22Rv1 (cell line): ENCODE measurements around the gene LRRC56.
"Not testable (repeated sequence)": the region's sequence is repeated elsewhere in the genome, so short reads cannot be mapped to it uniquely, and the experiment has no call there.

ENCODE experiments used
- H3K27ac ChIP-seq: fragments of 450-650 bp; 2 replicates; pipeline ENCODE4 v1.5.1; 2017
- ZFX ChIP-seq: fragments of 450-650 bp; IDR thresholded peaks from 2 replicates; pipeline ENCODE4 v1.6.1; 2017; ENCODE audit warnings: antibody characterized with exemption, borderline replicate concordance
- TF ChIP-seq, protein P1 (sequence below): fragments of 450-650 bp; IDR thresholded peaks from 2 replicates; pipeline ENCODE4 v1.5.1; 2017; ENCODE audit warnings: mild to moderate bottlenecking

Gene LRRC56

DNA sequence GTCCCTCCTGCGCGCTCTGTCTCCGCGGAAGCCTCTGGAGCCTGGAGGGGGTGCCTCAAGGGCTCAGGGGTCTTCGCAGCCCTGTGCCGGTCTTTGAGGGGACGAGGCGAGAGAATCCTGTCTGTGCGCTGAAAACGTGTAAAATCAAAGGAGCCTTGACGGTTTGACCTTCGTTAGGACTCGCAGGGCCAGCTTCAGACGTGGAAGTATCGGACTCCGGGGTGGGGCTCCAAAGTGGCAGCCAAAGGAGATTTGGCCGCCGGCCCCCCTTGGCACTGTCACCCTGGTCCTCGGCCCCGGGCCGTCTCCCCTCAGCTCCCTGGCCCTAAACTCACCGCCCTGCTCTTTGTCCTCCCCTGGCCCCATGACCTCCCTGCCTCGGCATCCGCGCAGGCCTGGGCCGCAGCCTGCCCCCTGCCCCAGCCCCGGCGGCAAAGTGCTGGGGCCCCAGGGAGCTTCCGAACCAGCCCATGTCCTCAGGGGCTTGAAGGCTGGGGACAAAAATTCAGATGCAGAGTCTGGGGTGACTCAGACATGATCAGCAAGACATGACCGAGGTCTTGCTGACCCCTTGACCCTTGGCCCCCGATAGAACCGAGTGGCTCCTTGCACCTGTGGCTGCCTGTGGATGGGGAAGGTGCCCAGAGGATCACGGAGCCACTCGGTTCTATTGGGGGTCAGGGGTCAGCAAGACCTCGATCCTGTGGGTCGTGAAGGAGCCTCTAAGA, 32.0 kb downstream of the LRRC56 start:
- H3K27ac ChIP-seq = peak overlapping the region; percentile 98
- TF ChIP-seq, protein P1, sequence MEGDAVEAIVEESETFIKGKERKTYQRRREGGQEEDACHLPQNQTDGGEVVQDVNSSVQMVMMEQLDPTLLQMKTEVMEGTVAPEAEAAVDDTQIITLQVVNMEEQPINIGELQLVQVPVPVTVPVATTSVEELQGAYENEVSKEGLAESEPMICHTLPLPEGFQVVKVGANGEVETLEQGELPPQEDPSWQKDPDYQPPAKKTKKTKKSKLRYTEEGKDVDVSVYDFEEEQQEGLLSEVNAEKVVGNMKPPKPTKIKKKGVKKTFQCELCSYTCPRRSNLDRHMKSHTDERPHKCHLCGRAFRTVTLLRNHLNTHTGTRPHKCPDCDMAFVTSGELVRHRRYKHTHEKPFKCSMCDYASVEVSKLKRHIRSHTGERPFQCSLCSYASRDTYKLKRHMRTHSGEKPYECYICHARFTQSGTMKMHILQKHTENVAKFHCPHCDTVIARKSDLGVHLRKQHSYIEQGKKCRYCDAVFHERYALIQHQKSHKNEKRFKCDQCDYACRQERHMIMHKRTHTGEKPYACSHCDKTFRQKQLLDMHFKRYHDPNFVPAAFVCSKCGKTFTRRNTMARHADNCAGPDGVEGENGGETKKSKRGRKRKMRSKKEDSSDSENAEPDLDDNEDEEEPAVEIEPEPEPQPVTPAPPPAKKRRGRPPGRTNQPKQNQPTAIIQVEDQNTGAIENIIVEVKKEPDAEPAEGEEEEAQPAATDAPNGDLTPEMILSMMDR = no peak
- TF ChIP-seq ZFX = no peak

DNA sequence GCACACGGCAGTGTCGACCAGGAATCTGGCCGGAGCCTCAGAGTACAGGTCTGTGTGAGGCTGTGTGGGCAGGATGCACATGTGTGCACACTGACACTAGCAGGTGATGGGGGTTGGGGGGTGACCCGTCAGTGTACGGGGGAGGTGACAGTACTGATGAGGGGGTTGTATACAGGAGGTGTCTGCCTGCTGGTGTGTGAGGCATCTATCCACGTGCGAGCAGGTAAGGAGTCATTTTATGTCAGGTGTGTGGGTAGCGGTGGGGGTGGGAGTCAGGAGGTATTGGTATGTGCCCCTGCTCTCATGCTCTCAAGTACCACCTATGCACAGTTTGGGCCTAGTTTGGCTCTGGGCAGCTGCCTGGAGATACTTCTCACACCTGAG, 34.5 kb downstream of the LRRC56 start:
- no peak overlapping the region for H3K27ac ChIP-seq
- no peak for TF ChIP-seq ZFX
- TF ChIP-seq, protein P1 = no peak

DNA sequence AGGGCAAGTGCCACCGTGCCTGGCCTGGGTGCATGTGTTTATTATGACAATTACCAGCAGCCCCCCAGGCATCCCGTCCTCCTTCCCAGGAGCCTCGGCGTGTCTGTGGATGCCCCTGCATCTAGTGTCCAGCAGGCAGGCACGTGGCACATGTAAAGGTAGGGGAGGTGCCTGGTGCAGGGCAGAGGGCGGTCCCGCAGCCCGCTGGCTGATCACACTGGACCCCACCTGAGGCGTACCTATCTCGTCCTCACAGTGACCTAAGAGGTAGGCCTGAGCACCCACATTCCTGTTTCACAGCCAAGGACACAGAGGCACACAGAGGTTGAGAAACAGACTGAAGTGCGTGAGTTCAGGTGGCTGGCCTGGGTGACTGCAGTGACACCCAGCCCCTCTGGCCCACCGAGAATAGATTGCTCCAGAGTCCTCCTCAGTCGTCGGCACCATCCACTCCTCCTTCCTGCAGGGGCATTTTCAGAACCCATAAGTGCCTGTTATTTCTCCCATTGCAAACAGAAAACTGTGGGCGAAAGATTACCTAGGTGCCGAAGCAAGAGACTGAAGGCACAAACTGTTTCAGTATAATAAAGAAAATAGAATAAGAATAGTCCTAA, 35.9 kb downstream of the LRRC56 start:
- H3K27ac ChIP-seq = no peak overlapping the region
- TF ChIP-seq, protein P1 = no peak
- no peak for TF ChIP-seq ZFX

DNA sequence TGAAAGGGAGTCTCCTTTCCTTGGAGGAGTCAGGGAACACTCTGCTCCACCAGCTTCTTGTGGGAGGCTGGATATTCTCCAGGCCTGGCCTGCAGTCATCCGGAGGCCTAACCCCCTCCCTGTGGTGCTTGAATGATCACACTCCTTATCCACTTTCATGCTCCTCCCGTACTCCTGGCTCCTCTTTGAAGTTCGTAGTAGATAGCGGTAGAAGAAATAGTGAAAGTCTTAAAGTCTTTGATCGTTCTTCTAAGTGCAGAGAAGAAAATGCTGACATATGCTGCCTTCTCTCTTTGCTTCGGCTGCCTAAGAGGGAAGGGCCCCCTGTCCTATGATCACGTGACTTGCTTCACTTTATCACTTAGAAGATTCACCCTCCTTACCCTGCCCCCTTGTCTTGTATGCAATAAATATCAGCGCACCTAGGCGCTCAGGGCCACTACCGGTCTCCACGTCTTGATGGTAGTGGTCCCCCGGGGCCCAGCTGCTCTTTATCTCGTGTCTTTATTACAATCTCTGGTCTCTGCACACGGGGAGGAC, 36.8 kb downstream of the LRRC56 start:
- not testable (repeated sequence) for H3K27ac ChIP-seq

DNA sequence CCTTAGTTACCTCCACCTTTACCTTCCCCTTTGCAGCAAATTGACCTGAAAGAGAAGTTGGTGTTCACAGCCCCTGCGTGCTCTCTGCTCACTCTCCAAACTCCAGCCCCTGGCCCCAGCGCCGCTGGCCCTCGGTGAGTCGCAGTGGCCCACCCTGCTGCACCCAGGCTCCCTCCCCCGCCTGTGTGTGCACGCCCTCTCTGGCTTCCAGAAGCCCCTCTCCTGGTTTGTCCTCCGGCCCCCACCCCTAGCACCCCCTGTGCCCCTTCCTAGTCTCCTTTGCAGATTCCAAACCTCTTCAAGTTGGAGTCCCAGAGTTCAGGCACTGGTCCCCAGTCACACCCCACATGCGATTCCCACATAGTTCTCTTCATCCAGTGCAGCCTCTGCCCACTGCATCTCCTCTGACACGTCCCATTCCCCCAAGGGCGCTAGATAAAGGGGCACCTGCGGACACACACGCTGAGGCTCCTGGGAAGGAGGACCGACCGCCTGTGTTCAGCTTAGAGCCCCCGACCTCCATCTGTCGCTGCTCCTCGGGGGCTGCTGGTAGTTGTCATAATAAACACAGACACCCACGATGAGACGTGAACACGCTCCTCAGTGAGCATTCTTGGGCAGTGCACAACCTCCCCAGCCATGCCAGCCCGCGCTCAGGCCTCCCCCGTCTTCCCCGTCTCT, 37.4 kb downstream of the LRRC56 start:
- TF ChIP-seq, protein P1 = no peak
- no peak for TF ChIP-seq ZFX
- peak overlapping the region; percentile 91 for H3K27ac ChIP-seq

DNA sequence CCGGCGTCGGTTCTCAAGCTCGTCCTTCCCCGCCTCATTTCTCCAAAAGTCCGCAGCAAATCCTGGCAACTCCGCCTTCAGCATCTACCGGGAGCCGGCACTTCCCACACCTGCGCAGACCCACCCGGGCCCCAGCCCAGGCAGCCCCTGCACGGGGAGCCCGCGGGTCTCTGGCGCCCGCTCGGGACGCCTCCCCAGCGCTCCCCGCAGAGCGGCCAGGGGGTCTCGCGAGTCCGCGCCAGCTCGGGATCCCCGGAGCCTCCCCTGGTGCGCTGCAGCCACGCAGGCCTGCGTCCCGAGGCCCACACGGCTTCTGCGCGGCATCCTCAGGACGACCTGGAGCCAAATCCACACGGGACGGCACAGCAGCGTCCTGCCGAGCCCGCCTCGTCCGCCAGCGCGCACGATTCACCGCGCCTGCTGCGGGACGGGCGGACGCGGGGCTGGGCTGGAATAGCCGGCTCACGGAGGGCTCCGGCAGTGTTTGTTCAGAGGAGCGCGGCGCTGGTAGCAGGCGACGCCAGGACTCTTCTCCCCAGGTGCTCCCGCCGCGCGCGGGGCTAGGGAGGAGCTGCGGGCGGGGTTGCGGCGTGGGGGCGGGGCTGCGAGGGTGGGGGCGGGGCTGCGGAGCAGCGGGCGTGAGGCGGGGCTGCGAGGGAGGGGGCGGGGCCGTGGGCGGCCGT, 38.1 kb downstream of the LRRC56 start:
- peak overlapping the region; percentile 91 for H3K27ac ChIP-seq
- TF ChIP-seq, protein P1 = no peak
- no peak for TF ChIP-seq ZFX

DNA sequence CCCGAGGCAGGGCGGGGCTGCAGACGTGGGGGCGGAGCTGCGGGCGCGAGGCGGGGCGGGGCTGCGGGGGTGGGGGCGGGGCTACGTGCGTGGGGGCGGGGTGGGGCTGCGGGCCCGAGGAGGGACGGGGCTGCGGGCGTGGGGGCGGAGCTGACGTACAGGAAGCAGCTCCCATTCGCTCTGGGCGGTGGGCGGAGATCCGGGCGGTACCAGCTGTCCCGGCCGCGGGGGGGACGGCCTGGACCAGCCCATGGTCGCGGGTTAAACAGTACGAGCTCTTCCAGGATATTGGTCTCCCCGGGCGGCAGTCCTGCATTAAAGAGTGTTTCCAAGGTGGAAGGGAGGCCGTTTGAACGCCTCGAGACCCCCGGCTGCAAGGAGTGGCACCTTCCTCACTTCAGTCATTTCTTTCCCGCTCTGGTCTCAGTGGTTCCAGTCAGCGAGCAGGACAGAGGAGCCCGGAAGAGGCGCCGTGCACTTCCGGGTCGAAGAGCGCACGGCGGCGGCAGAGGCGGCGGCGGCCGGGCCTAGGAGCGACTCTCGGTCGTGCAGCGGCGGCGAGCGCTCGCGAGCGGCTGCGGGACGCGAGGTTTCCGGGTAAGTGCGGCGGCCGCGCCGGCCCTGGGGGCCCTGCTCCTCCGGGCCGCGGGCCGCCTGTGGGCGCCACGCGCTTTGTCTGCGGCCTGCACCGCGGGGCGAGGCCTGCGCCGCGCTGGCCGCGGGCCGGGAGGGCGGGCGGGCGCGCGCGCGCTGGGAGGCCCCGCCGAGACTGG, 38.9 kb downstream of the LRRC56 start, which contains the start of gene PHRF1:
PHRF1 (plus strand) TSS at position 475 of the 773 bp plus-strand sequence. CDS start 5,043 bp downstream, outside the sequence.
- H3K27ac ChIP-seq = peak within 1 kb of the TSS; percentile 91
- TF ChIP-seq, protein P1 = no peak
- peak; percentile 79; the same call in 1 of the 2 replicates for TF ChIP-seq ZFX
